GM18951 (cell line): ENCODE results near the gene CSKMT.
"Not testable (repeated sequence)": the region's sequence is repeated elsewhere in the genome, so short reads cannot be mapped to it uniquely, and the experiment has no call there.

Experiments used
- POLR2A ChIP-seq: IDR thresholded peaks from 4 replicates; pipeline ENCODE4 v1.6.1; 2011; ENCODE audit warnings: mild to moderate bottlenecking; ENCODE audit not compliant: insufficient read length, insufficient read depth; ENCODE audit errors: extremely low read depth
- in situ Hi-C: fragments of 300-500 bp; cut with MboI; formaldehyde crosslinking; loops from one replicate; pipeline ENCODE4 v1.12.0; 2022; ENCODE audit warnings: low sequenced_read_pairs, mixed read lengths, inconsistent platforms; ENCODE audit not compliant: unreplicated experiment

CSKMT gene

GRCh38 chr11:62669420-62670161 is 4.5 kb downstream of the CSKMT start:
- TF ChIP-seq POLR2A = no peak
- in situ Hi-C loops = no loop called here

DNA sequence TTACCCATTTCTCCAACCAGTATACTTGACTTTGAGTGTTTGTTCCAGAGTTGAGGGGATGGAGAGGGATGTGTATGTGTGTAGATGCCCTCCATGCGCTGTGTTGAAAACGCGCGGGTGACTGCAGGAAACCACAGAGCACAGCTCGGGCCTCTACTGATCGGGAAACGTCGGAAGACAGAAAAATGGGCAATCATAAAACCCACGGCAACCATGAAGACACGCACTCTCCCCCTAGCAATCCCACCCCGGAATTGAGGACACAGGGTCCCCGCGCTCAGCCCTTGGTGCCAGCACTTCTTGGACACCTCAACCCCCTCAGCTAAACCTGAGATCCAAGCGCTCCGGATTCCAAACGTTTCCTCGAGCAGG is 6.1 kb downstream of the CSKMT start:
- in situ Hi-C loops = no loop called here
- no peak for TF ChIP-seq POLR2A

DNA sequence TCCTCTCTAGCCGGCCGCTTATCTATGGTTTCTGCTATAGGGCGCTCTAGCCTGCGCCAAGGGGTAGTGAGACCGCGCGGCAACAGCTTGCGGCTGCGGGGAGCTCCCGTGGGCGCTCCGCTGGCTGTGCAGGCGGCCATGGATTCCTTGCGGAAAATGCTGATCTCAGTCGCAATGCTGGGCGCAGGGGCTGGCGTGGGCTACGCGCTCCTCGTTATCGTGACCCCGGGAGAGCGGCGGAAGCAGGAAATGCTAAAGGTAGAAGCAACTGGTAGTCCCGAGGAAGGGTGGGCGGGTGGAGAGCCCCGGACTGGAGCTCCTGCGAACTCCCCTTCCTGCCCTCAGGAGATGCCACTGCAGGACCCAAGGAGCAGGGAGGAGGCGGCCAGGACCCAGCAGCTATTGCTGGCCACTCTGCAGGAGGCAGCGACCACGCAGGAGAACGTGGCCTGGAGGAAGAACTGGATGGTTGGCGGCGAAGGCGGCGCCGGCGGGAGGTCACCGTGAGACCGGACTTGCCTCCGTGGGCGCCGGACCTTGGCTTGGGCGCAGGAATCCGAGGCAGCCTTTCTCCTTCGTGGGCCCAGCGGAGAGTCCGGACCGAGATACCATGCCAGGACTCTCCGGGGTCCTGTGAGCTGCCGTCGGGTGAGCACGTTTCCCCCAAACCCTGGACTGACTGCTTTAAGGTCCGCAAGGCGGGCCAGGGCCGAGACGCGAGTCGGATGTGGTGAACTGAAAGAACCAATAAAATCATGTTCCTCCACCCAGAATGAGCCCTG is 6.7 kb downstream of the CSKMT start, which contains the start of the genes LBHD1 and UQCC3:
TSS of gene LBHD1 (minus strand) at position 660 of the 782 bp plus-strand sequence. CDS start 2,236 bp downstream, outside the sequence.
TSS of gene UQCC3 (plus strand) at position 66 of the 782 bp plus-strand sequence. CDS start at position 139, 73 bp downstream.
- TF ChIP-seq POLR2A = peak; percentile 68
- in situ Hi-C loops = no loop called here

DNA sequence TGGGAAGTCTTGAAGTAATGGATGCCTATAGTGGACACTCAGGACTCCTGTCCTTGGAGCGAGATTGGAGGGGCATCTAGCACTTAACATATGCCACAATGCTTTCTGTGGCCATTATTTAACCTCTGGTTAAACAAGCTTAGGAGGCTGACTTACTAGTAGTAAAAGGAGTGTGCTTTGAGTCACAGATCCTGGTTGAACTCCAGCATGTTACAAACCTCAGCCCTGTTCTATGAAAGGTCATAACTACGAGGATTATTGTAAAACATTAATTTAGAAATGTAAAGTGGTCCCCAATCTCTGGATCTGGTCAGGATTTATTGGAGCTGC is 8.0 kb downstream of the CSKMT start:
- in situ Hi-C loops = no loop called here
- no peak for TF ChIP-seq POLR2A

DNA sequence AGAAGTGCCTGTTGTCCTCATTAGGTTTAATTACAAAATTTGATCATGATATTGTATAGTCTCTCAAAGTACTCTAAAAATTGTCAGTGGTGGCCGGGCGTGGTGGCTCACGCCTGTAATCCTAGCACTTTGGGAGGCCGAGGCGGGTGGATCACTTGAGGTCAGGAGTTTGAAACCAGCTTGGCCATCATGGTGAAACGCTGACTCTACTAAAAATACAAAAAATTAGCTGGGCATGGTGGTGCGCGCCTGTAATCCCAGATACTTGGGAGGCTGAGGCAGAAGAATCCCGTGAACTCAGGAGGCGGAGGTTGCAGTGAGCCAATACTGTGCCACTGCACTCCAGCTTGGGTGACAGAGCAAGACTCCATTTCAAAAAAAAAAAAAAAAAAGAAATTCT is 10.3 kb downstream of the CSKMT start:
- in situ Hi-C loops = not testable (repeated sequence)

GRCh38 chr11:62676698-62677097 is 11.6 kb downstream of the CSKMT start:
- TF ChIP-seq POLR2A = no peak
- in situ Hi-C loops = no loop called here

- TF ChIP-seq POLR2A = no peak
- in situ Hi-C loops = no loop called here
Measured at GRCh38 chr11:62677156-62677555, 12.0 kb downstream of the CSKMT start.

DNA sequence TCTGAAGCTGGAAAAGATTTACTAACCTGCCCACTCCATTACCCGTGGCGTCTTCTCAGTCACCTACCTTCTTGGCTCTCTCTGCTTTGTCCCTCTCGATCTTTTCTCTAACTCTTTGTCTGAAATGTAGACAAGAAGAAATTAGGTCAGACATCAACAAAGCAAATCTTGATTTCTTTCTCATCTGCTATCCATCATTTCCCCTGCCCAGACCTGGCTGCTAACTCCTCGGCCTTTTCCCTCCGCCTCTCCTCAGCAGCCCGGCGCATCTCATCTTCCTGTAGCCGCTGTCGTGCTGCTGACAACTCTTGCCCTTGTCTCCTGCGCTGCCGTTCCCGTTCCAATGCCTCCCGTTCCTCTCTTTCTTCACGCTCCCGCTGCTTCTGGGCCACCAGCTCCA is 12.6 kb downstream of the CSKMT start:
- in situ Hi-C loops = no loop called here
- no peak for TF ChIP-seq POLR2A

- in situ Hi-C loops = no loop called here
- TF ChIP-seq POLR2A = no peak
Measured at GRCh38 chr11:62678433-62678769, 13.3 kb downstream of the CSKMT start.

DNA sequence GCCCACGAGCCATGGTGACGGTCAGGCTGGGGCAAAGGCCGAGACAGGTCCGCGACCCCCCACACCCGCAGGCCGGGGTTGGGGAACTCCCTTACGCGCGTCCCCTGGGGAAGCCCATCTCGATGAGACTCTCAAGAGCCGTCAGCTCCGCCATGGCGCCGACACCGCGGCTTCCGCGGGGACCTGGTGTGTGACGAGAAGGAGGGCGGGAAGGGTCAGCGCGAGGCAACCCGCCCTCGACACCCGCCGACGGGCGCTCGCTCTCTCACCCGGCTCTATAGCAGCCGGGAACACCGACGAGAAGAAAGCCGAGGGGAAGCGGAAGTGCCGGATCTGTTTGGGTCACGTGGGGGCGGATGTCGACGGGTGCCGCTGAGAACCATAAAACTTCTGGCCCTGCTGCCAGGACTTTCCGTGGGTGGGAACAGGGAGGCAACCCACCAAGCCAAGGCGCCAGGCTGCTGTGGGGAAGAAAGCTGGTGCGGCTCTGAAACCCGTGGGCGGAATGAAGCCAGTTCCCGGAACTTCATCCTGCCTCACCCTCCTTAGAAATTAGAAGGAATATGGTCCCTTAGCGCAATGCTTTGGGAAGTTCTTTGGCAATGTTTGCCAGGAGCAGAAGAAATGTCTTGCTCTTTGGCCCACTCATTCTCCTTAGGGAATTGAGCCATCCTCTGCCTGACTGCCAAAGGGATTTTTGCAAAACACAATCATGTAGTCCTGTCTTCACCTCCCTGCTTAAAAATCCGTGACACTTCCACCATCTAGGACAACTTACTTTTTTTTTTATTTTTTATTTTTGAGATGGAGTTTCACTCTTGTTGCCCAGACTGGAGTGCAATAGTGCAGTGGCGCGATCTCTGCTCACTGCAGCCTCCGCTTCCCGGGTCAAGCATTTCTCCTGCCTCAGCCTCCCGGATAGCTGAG is 13.9 kb downstream of the CSKMT start, which contains the start of gene UBXN1:
TSS of gene UBXN1 (minus strand) at position 304 of the 927 bp plus-strand sequence. CDS start at position 154, 150 bp downstream.
- in situ Hi-C loops = no loop called here
- TF ChIP-seq POLR2A = peak; percentile 84

DNA sequence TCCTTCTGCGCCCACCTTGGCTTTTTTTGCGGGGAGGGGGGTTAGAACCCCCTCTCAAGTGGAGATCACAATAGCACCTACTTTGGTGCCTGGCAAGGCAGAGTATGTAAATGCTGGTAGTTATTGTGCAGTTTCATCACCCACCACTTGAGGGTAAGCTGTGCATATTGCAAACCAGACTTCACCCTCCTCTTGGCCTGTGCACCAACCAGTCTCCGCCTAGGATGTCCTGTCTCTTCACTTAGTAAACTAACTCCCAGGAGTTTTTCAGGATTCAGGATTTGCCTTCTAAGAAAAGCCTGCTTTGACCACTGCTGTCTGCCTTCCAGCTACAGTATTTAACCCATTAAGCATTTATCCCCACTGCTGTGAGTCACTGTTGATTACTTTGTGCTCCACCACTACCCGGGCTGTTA is 15.7 kb downstream of the CSKMT start:
- no peak for TF ChIP-seq POLR2A
- in situ Hi-C loops = no loop called here

GRCh38 chr11:62682518-62682917 is 17.4 kb downstream of the CSKMT start:
- in situ Hi-C loops = no loop called here
- no peak for TF ChIP-seq POLR2A
